Endothelial cell of umbilical vein (primary cell): ENCODE data around the gene TBCD.

ENCODE experiments used
- MYC ChIP-seq: IDR thresholded peaks from one replicate; pipeline ENCODE4 v1.6.1; 2011; ENCODE audit warnings: mild to moderate bottlenecking, low read depth, low read length
- POLR2A ChIP-seq: IDR thresholded peaks from 2 replicates; pipeline ENCODE4 v1.6.1; 2012; ENCODE audit warnings: low read depth, mild to moderate bottlenecking, control low read depth, low read length
- TF ChIP-seq, protein P1 (sequence below), 2 donors: IDR thresholded peaks; 1 replicate in 1 of 2; 2 replicates in 1 of 2; pipeline ENCODE4 v1.5.1; 2011; ENCODE audit warnings: low read length in 2 of 2, mild to moderate bottlenecking in 2 of 2, moderate library complexity in 2 of 2, control low read depth in 1 of 2, inconsistent platforms in 1 of 2, low read depth in 1 of 2; ENCODE audit not compliant: insufficient read depth in 1 of 2; ENCODE audit errors: extremely low read depth in 1 of 2

GRCh38 chr17:82751571-82752370 is at the start of gene TBCD:
- TF ChIP-seq, protein P1, sequence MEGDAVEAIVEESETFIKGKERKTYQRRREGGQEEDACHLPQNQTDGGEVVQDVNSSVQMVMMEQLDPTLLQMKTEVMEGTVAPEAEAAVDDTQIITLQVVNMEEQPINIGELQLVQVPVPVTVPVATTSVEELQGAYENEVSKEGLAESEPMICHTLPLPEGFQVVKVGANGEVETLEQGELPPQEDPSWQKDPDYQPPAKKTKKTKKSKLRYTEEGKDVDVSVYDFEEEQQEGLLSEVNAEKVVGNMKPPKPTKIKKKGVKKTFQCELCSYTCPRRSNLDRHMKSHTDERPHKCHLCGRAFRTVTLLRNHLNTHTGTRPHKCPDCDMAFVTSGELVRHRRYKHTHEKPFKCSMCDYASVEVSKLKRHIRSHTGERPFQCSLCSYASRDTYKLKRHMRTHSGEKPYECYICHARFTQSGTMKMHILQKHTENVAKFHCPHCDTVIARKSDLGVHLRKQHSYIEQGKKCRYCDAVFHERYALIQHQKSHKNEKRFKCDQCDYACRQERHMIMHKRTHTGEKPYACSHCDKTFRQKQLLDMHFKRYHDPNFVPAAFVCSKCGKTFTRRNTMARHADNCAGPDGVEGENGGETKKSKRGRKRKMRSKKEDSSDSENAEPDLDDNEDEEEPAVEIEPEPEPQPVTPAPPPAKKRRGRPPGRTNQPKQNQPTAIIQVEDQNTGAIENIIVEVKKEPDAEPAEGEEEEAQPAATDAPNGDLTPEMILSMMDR (IDR thresholded peaks at IDR 0.05; ENCODE audit: extremely low read depth in 1 of 2, insufficient read depth in 1 of 2, low read depth in 1 of 2, low read length in 2 of 2) = no peak
- TF ChIP-seq POLR2A = no peak
- TF ChIP-seq MYC = no peak
